ENCODE measurements around the gene OR8G5.
"Not testable (repeated sequence)": the region's sequence is repeated elsewhere in the genome, so short reads cannot be mapped to it uniquely, and the experiment has no call there.

The OR8G5 gene

GRCh38 chr11:124256076-124256475 is at the start of gene OR8G5:
TSS of gene OR8G5 (plus strand) at chr11:124256376. CDS start at chr11:124264932, 8,556 bp downstream.
- DNase-seq = no peak

GRCh38 chr11:124207102-124207792 is 48.9 kb upstream of the OR8G5 start:
- no peak for DNase-seq

GRCh38 chr11:124209824-124210357 is 46.3 kb upstream of the OR8G5 start:
- DNase-seq = no peak

- DNase-seq = no peak
Measured at GRCh38 chr11:124210421-124210820, 45.8 kb upstream of the OR8G5 start.

GRCh38 chr11:124211321-124211720 is 44.9 kb upstream of the OR8G5 start:
- no peak for DNase-seq

GRCh38 chr11:124214027-124214426 is 42.1 kb upstream of the OR8G5 start:
- DNase-seq = no peak

- no peak for DNase-seq
Measured at GRCh38 chr11:124219126-124219525, 37.0 kb upstream of the OR8G5 start.

GRCh38 chr11:124222407-124222806 is 33.8 kb upstream of the OR8G5 start:
- no peak for DNase-seq

- not testable (repeated sequence) for DNase-seq
Measured at GRCh38 chr11:124224618-124225423, 31.4 kb upstream of the OR8G5 start.

GRCh38 chr11:124225471-124225870 is 30.7 kb upstream of the OR8G5 start:
- DNase-seq = no peak

- no peak for DNase-seq
Measured at GRCh38 chr11:124233376-124233775, 22.8 kb upstream of the OR8G5 start.

- DNase-seq = no peak
Measured at GRCh38 chr11:124238512-124238911, 17.7 kb upstream of the OR8G5 start.

- DNase-seq = no peak
Measured at GRCh38 chr11:124240621-124241397, 15.4 kb upstream of the OR8G5 start, which contains the start of gene OR8G1. TSS of gene OR8G1 (plus strand) at chr11:124241095. CDS start at chr11:124249676, 8,581 bp downstream.

- DNase-seq = not testable (repeated sequence)
Measured at GRCh38 chr11:124249869-124250268, 6.3 kb upstream of the OR8G5 start.

GRCh38 chr11:124265041-124265440 is 8.9 kb downstream of the OR8G5 start:
- not testable (repeated sequence) for DNase-seq

GRCh38 chr11:124270886-124271285 is 14.7 kb downstream of the OR8G5 start:
- DNase-seq = not testable (repeated sequence)

- DNase-seq = no peak
Measured at GRCh38 chr11:124274000-124274399, 17.8 kb downstream of the OR8G5 start.

- DNase-seq = no peak
Measured at GRCh38 chr11:124276081-124276480, 19.9 kb downstream of the OR8G5 start.

- DNase-seq = no peak
Measured at GRCh38 chr11:124277207-124277606, 21.0 kb downstream of the OR8G5 start.

GRCh38 chr11:124277804-124278203 is 21.6 kb downstream of the OR8G5 start:
- no peak for DNase-seq

GRCh38 chr11:124278261-124278660 is 22.1 kb downstream of the OR8G5 start:
- no peak for DNase-seq

- no peak for DNase-seq
Measured at GRCh38 chr11:124285610-124286344, 29.6 kb downstream of the OR8G5 start.
